ENCODE measurements around the gene CD2BP2. TPM values are rescaled to one million over a fixed set of nuclear protein-coding genes. Genes with fewer than 3 reads are reported as not detected.
A peak's percentile ranks its signal among the peaks of the same experiment; 100 is the strongest.
"Not testable (repeated sequence)": the region's sequence is repeated elsewhere in the genome, so short reads cannot be mapped to it uniquely, and the experiment has no call there.

The CD2BP2 gene
- total and polyA plus RNA-seq, 7 experiments from 2014 or later, result 18.7 to 77.0 (median 40.8) TPM

GRCh38 chr16:30343491-30343820 lies 11.7 kb downstream of the CD2BP2 start:
- H3K4me3 ChIP-seq (ENCODE audit: low read length); H3K4me3 Mint-ChIP-seq; intact Hi-C loops (cut with micrococcal nuclease); H3K27ac ChIP-seq (ENCODE audit: low read depth, low read length); H3K27ac Mint-ChIP-seq; H3K36me3 ChIP-seq (ENCODE audit: control insufficient read depth in 2 of 3, insufficient read depth in 3 of 3, low read length in 3 of 3); H3K36me3 Mint-ChIP-seq; H3K9me3 ChIP-seq (ENCODE audit: control insufficient read depth in 2 of 3, low read length in 3 of 3); H3K9me3 Mint-ChIP-seq; H3K4me1 Mint-ChIP-seq; H3K27me3 ChIP-seq (ENCODE audit: control insufficient read depth in 2 of 2, insufficient read depth in 2 of 2, low read length in 2 of 2); POLR2A ChIA-PET; H3K4me1 ChIP-seq (ENCODE audit: control insufficient read depth in 2 of 2, insufficient read depth in 2 of 2, low read length in 2 of 2); H3K27me3 Mint-ChIP-seq; DNase-seq; CTCF ChIA-PET; ATAC-seq: not testable (repeated sequence)

- H3K9me3 Mint-ChIP-seq, result no peaks in the 10 kb centered on the region
- DNase-seq (no peak), ATAC-seq (no peak)
- Histone ChIP-seq H3K4me3 (ENCODE audit: low read length) (no peak overlapping the region), H3K4me1 (ENCODE audit: control insufficient read depth in 2 of 2, insufficient read depth in 2 of 2, low read length in 2 of 2) (no peaks in the 10 kb centered on the region), H3K27ac (ENCODE audit: low read depth, low read length) (no peak overlapping the region), H3K9me3 (ENCODE audit: control insufficient read depth in 2 of 3, low read length in 3 of 3) (no peaks in the 10 kb centered on the region), H3K36me3 (ENCODE audit: control insufficient read depth in 2 of 3, insufficient read depth in 3 of 3, low read length in 3 of 3) (no peaks in the 10 kb centered on the region), H3K27me3 (ENCODE audit: control insufficient read depth in 2 of 2, insufficient read depth in 2 of 2, low read length in 2 of 2) (no peaks in the 10 kb centered on the region)
- no peaks in the 10 kb centered on the region for H3K36me3 Mint-ChIP-seq
- no peak overlapping the region for H3K27ac Mint-ChIP-seq
- CTCF ChIA-PET, result interaction anchor here (1.5 kb wide), 1 partner anchor 67 kb away, joined by 3 read pairs; no protein-coding TSS in a partner anchor
- intact Hi-C loops (cut with micrococcal nuclease), result no loop called here
- peaks cover 0 to 6% (median 5%) of the 10 kb centered on the region in 7 donors for H3K4me1 Mint-ChIP-seq
- no peak overlapping the region for H3K4me3 Mint-ChIP-seq
- no peaks in the 10 kb centered on the region for H3K27me3 Mint-ChIP-seq
- POLR2A ChIA-PET, result interaction anchor here (0.5 kb wide), 1 partner anchor 269 kb away, joined by 3 read pairs; no protein-coding TSS in a partner anchor
Measured at GRCh38 chr16:30342751-30343490, 12.2 kb downstream of the CD2BP2 start.

- H3K9me3 ChIP-seq (ENCODE audit: control insufficient read depth in 2 of 3, low read length in 3 of 3); H3K36me3 Mint-ChIP-seq; H3K4me3 ChIP-seq (ENCODE audit: low read length); POLR2A ChIA-PET; H3K27ac Mint-ChIP-seq; H3K4me3 Mint-ChIP-seq; H3K9me3 Mint-ChIP-seq; H3K27me3 Mint-ChIP-seq; H3K27ac ChIP-seq (ENCODE audit: low read depth, low read length); H3K4me1 ChIP-seq (ENCODE audit: control insufficient read depth in 2 of 2, insufficient read depth in 2 of 2, low read length in 2 of 2); H3K36me3 ChIP-seq (ENCODE audit: control insufficient read depth in 2 of 3, insufficient read depth in 3 of 3, low read length in 3 of 3); DNase-seq; ATAC-seq; intact Hi-C loops (cut with micrococcal nuclease); H3K27me3 ChIP-seq (ENCODE audit: control insufficient read depth in 2 of 2, insufficient read depth in 2 of 2, low read length in 2 of 2): not testable (repeated sequence)
- CTCF ChIA-PET, result interaction anchor here (1.5 kb wide), 1 partner anchor 68 kb away, joined by 3 read pairs; no protein-coding TSS in a partner anchor
- H3K4me1 Mint-ChIP-seq, result peaks cover 0 to 10% (median 5%) of the 10 kb centered on the region in 7 donors
Measured at GRCh38 chr16:30341971-30342370, 13.1 kb downstream of the CD2BP2 start.

- H3K4me1 Mint-ChIP-seq, result peaks cover 4 to 16% (median 11%) of the 10 kb centered on the region in 7 donors
- H3K36me3 Mint-ChIP-seq, result no peaks in the 10 kb centered on the region
- H3K9me3 Mint-ChIP-seq, result no peaks in the 10 kb centered on the region
- H3K4me1 ChIP-seq (ENCODE audit: control insufficient read depth in 2 of 2, insufficient read depth in 2 of 2, low read length in 2 of 2), result peaks cover 4 to 6% of the 10 kb centered on the region in 2 donors
- H3K36me3 ChIP-seq (ENCODE audit: control insufficient read depth in 2 of 3, insufficient read depth in 3 of 3, low read length in 3 of 3), result no peaks in the 10 kb centered on the region
- ChIA-PET CTCF (interaction anchor here (0.6 kb wide), 1 partner anchor 301 kb away, joined by 4 read pairs; no protein-coding TSS in a partner anchor), POLR2A (no interaction called here)
- intact Hi-C loops (cut with micrococcal nuclease), result no loop called here
- peak overlapping the region in 7 of 10 donors; percentile 3 to 66 (median 31) for H3K4me3 Mint-ChIP-seq
- ATAC-seq, result no peak
- peak overlapping the region in 5 of 9 donors; percentile 6 to 74 (median 38) for H3K27ac Mint-ChIP-seq
- no peaks in the 10 kb centered on the region for H3K9me3 ChIP-seq (ENCODE audit: control insufficient read depth in 2 of 3, low read length in 3 of 3)
- no peaks in the 10 kb centered on the region for H3K27me3 ChIP-seq (ENCODE audit: control insufficient read depth in 2 of 2, insufficient read depth in 2 of 2, low read length in 2 of 2)
- no peak overlapping the region for H3K27ac ChIP-seq (ENCODE audit: low read depth, low read length)
- DNase-seq, result peak in 2 of 9 donors; percentile 15 to 33
- H3K27me3 Mint-ChIP-seq, result no peaks in the 10 kb centered on the region
- H3K4me3 ChIP-seq (ENCODE audit: low read length), result no peak overlapping the region
Measured at GRCh38 chr16:30340621-30341020, 14.5 kb downstream of the CD2BP2 start.

GRCh38 chr16:30338715-30339114 lies 16.4 kb downstream of the CD2BP2 start:
- H3K27me3 Mint-ChIP-seq; ATAC-seq; H3K36me3 ChIP-seq (ENCODE audit: control insufficient read depth in 2 of 3, insufficient read depth in 3 of 3, low read length in 3 of 3); H3K36me3 Mint-ChIP-seq; H3K27me3 ChIP-seq (ENCODE audit: control insufficient read depth in 2 of 2, insufficient read depth in 2 of 2, low read length in 2 of 2); H3K4me3 ChIP-seq (ENCODE audit: low read length); H3K27ac Mint-ChIP-seq; CTCF ChIA-PET; H3K27ac ChIP-seq (ENCODE audit: low read depth, low read length); H3K9me3 Mint-ChIP-seq; H3K4me1 ChIP-seq (ENCODE audit: control insufficient read depth in 2 of 2, insufficient read depth in 2 of 2, low read length in 2 of 2); DNase-seq; H3K9me3 ChIP-seq (ENCODE audit: control insufficient read depth in 2 of 3, low read length in 3 of 3); POLR2A ChIA-PET: not testable (repeated sequence)
- H3K4me3 Mint-ChIP-seq, result peak overlapping the region in 1 of 10 donors; percentile 18
- intact Hi-C loops (cut with micrococcal nuclease), result loop anchor here in 1 of 2 donors (10.0 kb wide), 1 partner anchor 244 kb away; the partner anchor contains the start of genes TBX6 and YPEL3
- H3K4me1 Mint-ChIP-seq, result peaks cover 4 to 20% (median 15%) of the 10 kb centered on the region in 7 donors

- DNase-seq; H3K9me3 ChIP-seq (ENCODE audit: control insufficient read depth in 2 of 3, low read length in 3 of 3); H3K36me3 ChIP-seq (ENCODE audit: control insufficient read depth in 2 of 3, insufficient read depth in 3 of 3, low read length in 3 of 3); H3K36me3 Mint-ChIP-seq; H3K4me3 ChIP-seq (ENCODE audit: low read length); POLR2A ChIA-PET; CTCF ChIA-PET; H3K4me3 Mint-ChIP-seq; ATAC-seq; H3K4me1 ChIP-seq (ENCODE audit: control insufficient read depth in 2 of 2, insufficient read depth in 2 of 2, low read length in 2 of 2); H3K27ac ChIP-seq (ENCODE audit: low read depth, low read length); H3K27ac Mint-ChIP-seq; H3K27me3 Mint-ChIP-seq; H3K9me3 Mint-ChIP-seq; H3K27me3 ChIP-seq (ENCODE audit: control insufficient read depth in 2 of 2, insufficient read depth in 2 of 2, low read length in 2 of 2): not testable (repeated sequence)
- intact Hi-C loops (cut with micrococcal nuclease), result loop anchor here in 1 of 2 donors (10.0 kb wide), 1 partner anchor 243 kb away; the partner anchor contains the start of genes TBX6 and YPEL3
- peaks cover 4 to 22% (median 15%) of the 10 kb centered on the region in 7 donors for H3K4me1 Mint-ChIP-seq
Measured at GRCh38 chr16:30337964-30338357, 17.1 kb downstream of the CD2BP2 start.

Measured in naive thymus-derived CD4-positive, alpha-beta T cell (primary cell).